ENCODE data around the gene P2RY8. TPM values are rescaled to one million over a fixed set of nuclear protein-coding genes. Genes with fewer than 3 reads are reported as not detected.
"Not testable (repeated sequence)": the region's sequence is repeated elsewhere in the genome, so short reads cannot be mapped to it uniquely, and the experiment has no call there.

Gene P2RY8
- total RNA-seq, 1 donor from 2014 or later = 19.5 TPM

- Mint-ChIP-seq H3K9me3 (no peaks in the 10 kb centered on the region), H3K4me3 (peak overlapping the region; percentile 88), H3K27ac (peak overlapping the region; percentile 98), H3K36me3 (ENCODE audit: low read depth) (peaks cover 8% of the 10 kb centered on the region), H3K27me3 (no peaks in the 10 kb centered on the region), H3K4me1 (peaks cover 15% of the 10 kb centered on the region)
- intact Hi-C loops (cut with micrococcal nuclease) = loop anchor here (1.0 to 10.0 kb wide), 4 partner anchors 52 to 1073 kb away; partner anchors contain the start of gene SLC25A6
- peak; percentile 83 for DNase-seq
These were observed 2.5 kb downstream of the P2RY8 start for GRCh38 chrX:1534301-1535168.

DNA sequence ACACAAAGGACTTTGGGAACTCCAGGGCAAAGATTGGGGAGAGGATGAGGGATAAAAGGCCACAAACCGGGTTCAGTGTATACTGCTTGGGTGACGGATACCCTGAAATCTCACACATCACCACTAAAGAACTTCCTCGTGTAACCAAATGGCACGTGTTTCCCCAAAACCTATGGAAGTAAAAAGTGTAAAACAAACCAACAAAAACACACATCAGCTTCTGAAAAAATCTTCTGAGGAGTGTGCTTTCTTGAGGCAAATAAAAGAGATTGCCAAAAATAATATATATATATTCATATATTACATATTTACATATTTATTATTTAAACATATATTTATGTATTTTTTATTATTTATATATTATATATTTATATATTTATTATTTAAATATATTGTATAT lies 3.9 kb downstream of the P2RY8 start:
- Mint-ChIP-seq H3K4me3 (no peak overlapping the region), H3K4me1 (peaks cover 15% of the 10 kb centered on the region), H3K27ac (no peak overlapping the region), H3K36me3 (ENCODE audit: low read depth) (peaks cover 8% of the 10 kb centered on the region), H3K9me3 (no peaks in the 10 kb centered on the region), H3K27me3 (no peaks in the 10 kb centered on the region)
- intact Hi-C loops (cut with micrococcal nuclease) = loop anchor here (10.0 kb wide), 1 partner anchor 138 kb away; the partner anchor contains the start of gene SLC25A6
- DNase-seq = peak; percentile 44

GRCh38 chrX:1531096-1531890 lies 5.7 kb downstream of the P2RY8 start:
- DNase-seq = peak; percentile 60
- H3K36me3 Mint-ChIP-seq (ENCODE audit: low read depth) = peaks cover 6% of the 10 kb centered on the region
- no peak overlapping the region for H3K27ac Mint-ChIP-seq
- no peaks in the 10 kb centered on the region for H3K9me3 Mint-ChIP-seq
- intact Hi-C loops (cut with micrococcal nuclease) = loop anchor here (10.0 kb wide), 1 partner anchor 136 kb away; the partner anchor contains the start of gene SLC25A6
- no peak overlapping the region for H3K4me3 Mint-ChIP-seq
- H3K27me3 Mint-ChIP-seq = no peaks in the 10 kb centered on the region
- peaks cover 5% of the 10 kb centered on the region for H3K4me1 Mint-ChIP-seq

GRCh38 chrX:1529756-1530155 lies 7.2 kb downstream of the P2RY8 start:
- intact Hi-C loops (cut with micrococcal nuclease) = loop anchor here (2.0 to 10.0 kb wide), 3 partner anchors 67 to 1167 kb away; partner anchors contain the start of gene SLC25A6
- H3K4me1 Mint-ChIP-seq = peaks cover 2% of the 10 kb centered on the region
- no peaks in the 10 kb centered on the region for H3K9me3 Mint-ChIP-seq
- H3K36me3 Mint-ChIP-seq (ENCODE audit: low read depth) = peaks cover 6% of the 10 kb centered on the region
- H3K4me3 Mint-ChIP-seq = no peak overlapping the region
- no peaks in the 10 kb centered on the region for H3K27me3 Mint-ChIP-seq
- DNase-seq = peak; percentile 35
- H3K27ac Mint-ChIP-seq = no peak overlapping the region

GRCh38 chrX:1529328-1529727 lies 7.7 kb downstream of the P2RY8 start:
- peak; percentile 55 for DNase-seq
- Mint-ChIP-seq H3K4me3 (no peak overlapping the region), H3K27me3 (no peaks in the 10 kb centered on the region), H3K36me3 (ENCODE audit: low read depth) (peaks cover 6% of the 10 kb centered on the region), H3K27ac (no peak overlapping the region), H3K9me3 (no peaks in the 10 kb centered on the region), H3K4me1 (no peaks in the 10 kb centered on the region)
- intact Hi-C loops (cut with micrococcal nuclease) = loop anchor here (2.0 kb wide), 2 partner anchors 67 to 1167 kb away; no protein-coding TSS in a partner anchor

DNA sequence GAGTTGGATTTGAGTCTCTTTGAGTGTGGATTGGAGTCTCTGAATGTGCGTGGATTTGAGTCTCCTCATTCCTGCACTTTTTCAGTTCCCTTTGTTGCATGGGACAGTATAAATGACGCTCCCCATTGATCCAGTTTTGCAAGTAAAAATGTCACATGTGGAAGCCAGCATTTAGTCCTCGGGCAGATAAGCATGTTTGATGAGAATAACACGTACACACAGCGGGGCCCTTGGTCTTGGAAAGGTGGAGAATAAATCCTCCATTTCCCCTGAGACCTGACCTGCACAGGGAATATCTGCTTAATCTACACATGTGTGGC lies 8.1 kb downstream of the P2RY8 start:
- H3K27me3 Mint-ChIP-seq = no peaks in the 10 kb centered on the region
- peak; percentile 48 for DNase-seq
- no peak overlapping the region for H3K4me3 Mint-ChIP-seq
- H3K36me3 Mint-ChIP-seq (ENCODE audit: low read depth) = peaks cover 6% of the 10 kb centered on the region
- H3K4me1 Mint-ChIP-seq = no peaks in the 10 kb centered on the region
- H3K9me3 Mint-ChIP-seq = no peaks in the 10 kb centered on the region
- intact Hi-C loops (cut with micrococcal nuclease) = loop anchor here (1.0 to 2.0 kb wide), 3 partner anchors 7 to 1168 kb away; no protein-coding TSS in a partner anchor
- H3K27ac Mint-ChIP-seq = no peak overlapping the region

- intact Hi-C loops (cut with micrococcal nuclease) = loop anchor here (1.0 to 2.0 kb wide), 3 partner anchors 8 to 1168 kb away; no protein-coding TSS in a partner anchor
These were observed 8.7 kb downstream of the P2RY8 start for GRCh38 chrX:1528186-1528883.

GRCh38 chrX:1527457-1527856 lies 9.5 kb downstream of the P2RY8 start:
- H3K36me3 Mint-ChIP-seq (ENCODE audit: low read depth) = peaks cover 5% of the 10 kb centered on the region
- no peak for DNase-seq
- no peak overlapping the region for H3K27ac Mint-ChIP-seq
- H3K9me3 Mint-ChIP-seq = no peaks in the 10 kb centered on the region
- intact Hi-C loops (cut with micrococcal nuclease) = no loop called here
- peaks cover 3% of the 10 kb centered on the region for H3K4me1 Mint-ChIP-seq
- no peaks in the 10 kb centered on the region for H3K27me3 Mint-ChIP-seq
- no peak overlapping the region for H3K4me3 Mint-ChIP-seq

More at GRCh38 chrX:1528186-1528883, 8.7 kb downstream of the P2RY8 start:
- Mint-ChIP-seq H3K36me3 (ENCODE audit: low read depth) (peaks cover 7% of the 10 kb centered on the region), H3K4me1 (peaks cover under 1% of the 10 kb centered on the region), H3K9me3 (no peaks in the 10 kb centered on the region), H3K27me3 (no peaks in the 10 kb centered on the region), H3K27ac (no peak overlapping the region), H3K4me3 (no peak overlapping the region)
- peak; percentile 55 for DNase-seq

DNA sequence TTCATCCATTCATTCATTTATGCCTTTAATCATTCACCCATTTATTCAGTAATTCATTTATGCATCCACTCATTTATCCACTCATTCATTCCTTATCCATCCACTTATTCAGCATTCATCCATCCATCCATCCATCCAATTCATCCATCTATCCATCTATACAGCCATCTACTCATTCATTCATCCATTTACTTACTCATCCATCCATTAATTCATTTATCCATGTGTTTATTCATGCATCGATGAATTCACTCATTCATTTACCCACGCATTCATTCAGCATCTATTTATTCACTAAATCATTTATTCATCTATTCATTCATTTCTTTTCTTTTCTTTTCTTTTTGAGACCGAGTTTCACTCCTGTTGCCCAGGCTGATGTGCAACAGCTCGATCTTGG lies 10.4 kb downstream of the P2RY8 start:
- Mint-ChIP-seq H3K27ac (no peak overlapping the region), H3K36me3 (ENCODE audit: low read depth) (peaks cover 8% of the 10 kb centered on the region), H3K27me3 (no peaks in the 10 kb centered on the region), H3K4me1 (peaks cover 8% of the 10 kb centered on the region), H3K9me3 (no peaks in the 10 kb centered on the region), H3K4me3 (no peak overlapping the region)
- no peak for DNase-seq
- intact Hi-C loops (cut with micrococcal nuclease) = no loop called here

DNA sequence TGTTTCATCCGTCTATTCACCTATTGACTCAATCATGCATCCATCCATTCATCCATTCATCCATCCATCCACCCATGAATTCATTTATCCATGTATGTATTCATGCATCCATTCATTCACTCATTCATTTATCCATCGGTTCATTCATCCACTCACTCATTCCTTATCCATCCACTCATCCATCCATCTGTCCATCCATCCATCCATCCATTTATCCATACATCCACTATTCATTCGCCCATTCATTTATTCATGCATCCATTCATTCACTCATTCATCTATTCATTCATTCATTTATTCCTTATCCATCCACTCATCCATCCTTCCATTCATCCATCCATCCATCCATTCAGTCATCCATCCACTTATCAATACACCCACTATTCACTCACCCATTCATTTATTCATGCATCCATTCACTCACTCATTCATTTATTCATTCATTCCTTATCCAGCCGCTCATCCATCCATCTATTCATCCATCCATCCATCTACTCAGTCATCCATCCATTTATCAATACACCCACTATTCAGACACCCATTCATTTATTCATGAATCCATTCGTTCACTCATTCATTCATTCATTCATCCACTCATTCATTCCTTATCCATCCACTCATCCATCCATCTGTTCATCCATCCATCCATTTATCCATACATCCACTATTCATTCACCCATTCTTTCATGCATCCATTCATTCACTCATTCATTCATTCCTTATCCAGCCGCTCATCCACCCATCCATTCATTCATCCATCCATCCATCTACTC lies 11.2 kb downstream of the P2RY8 start:
- H3K27ac Mint-ChIP-seq = no peak overlapping the region
- DNase-seq = no peak
- H3K27me3 Mint-ChIP-seq = no peaks in the 10 kb centered on the region
- peaks cover 12% of the 10 kb centered on the region for H3K36me3 Mint-ChIP-seq (ENCODE audit: low read depth)
- intact Hi-C loops (cut with micrococcal nuclease) = no loop called here
- H3K9me3 Mint-ChIP-seq = no peaks in the 10 kb centered on the region
- no peak overlapping the region for H3K4me3 Mint-ChIP-seq
- peaks cover 13% of the 10 kb centered on the region for H3K4me1 Mint-ChIP-seq

GRCh38 chrX:1524874-1525582 lies 12.0 kb downstream of the P2RY8 start:
- Mint-ChIP-seq H3K27me3 (no peaks in the 10 kb centered on the region), H3K27ac (no peak overlapping the region), H3K4me3 (no peak overlapping the region), H3K4me1 (peaks cover 20% of the 10 kb centered on the region), H3K36me3 (ENCODE audit: low read depth) (peaks cover 19% of the 10 kb centered on the region), H3K9me3 (no peaks in the 10 kb centered on the region)
- peak; percentile 53 for DNase-seq
- intact Hi-C loops (cut with micrococcal nuclease) = no loop called here

GRCh38 chrX:1522905-1523304 lies 14.1 kb downstream of the P2RY8 start:
- H3K27me3 Mint-ChIP-seq; H3K4me3 Mint-ChIP-seq; DNase-seq; intact Hi-C loops (cut with micrococcal nuclease); H3K27ac Mint-ChIP-seq; H3K9me3 Mint-ChIP-seq: not testable (repeated sequence)
- Mint-ChIP-seq H3K36me3 (ENCODE audit: low read depth) (peaks cover 36% of the 10 kb centered on the region), H3K4me1 (peaks cover 36% of the 10 kb centered on the region)
